Erythroblast (primary cell): ENCODE results near the gene FUT7.
A peak's percentile ranks its signal among the peaks of the same experiment; 100 is the strongest.

Experiments
- DNase-seq, 2 experiments: peaks; one replicate each; lab custom pipeline; 2025; lab: John Stamatoyannopoulos, UW
- GATA1 ChIP-seq: IDR thresholded peaks from 2 replicates; pipeline ENCODE4 v1.6.1; 2011; ENCODE audit warnings: low read depth, mild to moderate bottlenecking, control low read depth, low read length, moderate library complexity
- POLR2A ChIP-seq: IDR thresholded peaks from 2 replicates; pipeline ENCODE4 v1.6.1; 2011; ENCODE audit warnings: mild to moderate bottlenecking, low read length

The FUT7 gene

DNA sequence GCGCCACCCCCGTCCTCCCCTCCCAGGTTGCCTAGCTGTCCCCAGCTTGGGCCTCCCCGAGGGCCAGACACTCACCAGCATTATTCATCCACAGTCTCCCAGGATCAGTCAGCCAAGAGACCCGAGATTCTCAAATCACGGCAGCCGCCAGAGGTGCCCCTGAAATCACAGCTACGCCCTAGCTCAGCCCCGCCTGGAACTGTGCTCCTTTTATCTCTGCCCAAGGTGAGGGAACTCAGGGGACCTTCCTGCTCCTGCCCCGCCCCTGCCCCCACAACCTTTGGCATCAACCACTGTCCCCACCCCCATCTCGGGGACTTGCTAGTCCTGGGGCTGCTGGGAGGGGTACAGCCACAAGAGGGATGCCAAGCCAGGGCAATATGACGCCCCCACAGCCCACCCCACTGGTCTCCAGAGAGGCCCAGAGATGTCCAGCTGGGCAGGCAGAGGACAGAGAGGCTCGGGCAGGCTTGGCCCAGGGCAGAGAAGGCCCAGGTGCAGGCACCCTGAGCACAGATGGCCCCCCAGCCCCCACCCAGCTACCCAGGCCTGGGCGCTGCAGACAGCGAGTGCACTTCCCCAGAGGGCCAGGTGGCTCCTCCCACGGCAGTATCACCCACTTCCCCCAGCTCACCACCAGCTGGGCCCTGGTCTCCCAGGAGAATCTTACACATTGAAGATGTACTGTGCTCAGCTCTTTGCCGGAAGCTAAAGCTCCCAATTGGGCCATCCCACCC, at the start of gene FUT7:
TSS of gene FUT7 (minus strand) at position 185 of the 737 bp plus-strand sequence. CDS start at position 88, 97 bp downstream.
- DNase-seq, result no peak
- TF ChIP-seq GATA1 (no peak), POLR2A (no peak)

GRCh38 chr9:137080260-137081122, 48.6 kb upstream of the FUT7 start:
- TF ChIP-seq POLR2A, result no peak
- no peak for TF ChIP-seq GATA1
- no peak for DNase-seq

DNA sequence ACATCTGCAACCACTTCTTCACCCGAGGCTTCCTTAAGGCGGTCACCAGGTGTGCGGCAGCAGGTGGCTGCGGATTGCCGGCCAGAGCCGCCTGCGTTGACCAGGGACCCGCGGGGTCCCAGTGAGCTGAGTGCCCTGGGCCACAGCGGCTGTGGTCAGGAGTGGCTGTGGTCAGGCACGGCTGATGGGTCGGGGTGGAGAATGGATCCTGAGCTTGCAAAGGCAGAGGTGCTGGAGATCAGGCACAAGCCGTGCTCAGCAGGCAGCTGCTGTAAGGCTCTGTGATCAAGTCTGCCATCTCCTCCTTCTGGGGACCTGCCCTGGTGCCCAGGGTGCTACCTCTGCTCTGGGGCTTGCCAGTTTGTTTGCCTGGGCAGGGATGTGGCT, 47.5 kb upstream of the FUT7 start:
- TF ChIP-seq GATA1 (no peak), POLR2A (no peak)
- DNase-seq, result no peak

DNA sequence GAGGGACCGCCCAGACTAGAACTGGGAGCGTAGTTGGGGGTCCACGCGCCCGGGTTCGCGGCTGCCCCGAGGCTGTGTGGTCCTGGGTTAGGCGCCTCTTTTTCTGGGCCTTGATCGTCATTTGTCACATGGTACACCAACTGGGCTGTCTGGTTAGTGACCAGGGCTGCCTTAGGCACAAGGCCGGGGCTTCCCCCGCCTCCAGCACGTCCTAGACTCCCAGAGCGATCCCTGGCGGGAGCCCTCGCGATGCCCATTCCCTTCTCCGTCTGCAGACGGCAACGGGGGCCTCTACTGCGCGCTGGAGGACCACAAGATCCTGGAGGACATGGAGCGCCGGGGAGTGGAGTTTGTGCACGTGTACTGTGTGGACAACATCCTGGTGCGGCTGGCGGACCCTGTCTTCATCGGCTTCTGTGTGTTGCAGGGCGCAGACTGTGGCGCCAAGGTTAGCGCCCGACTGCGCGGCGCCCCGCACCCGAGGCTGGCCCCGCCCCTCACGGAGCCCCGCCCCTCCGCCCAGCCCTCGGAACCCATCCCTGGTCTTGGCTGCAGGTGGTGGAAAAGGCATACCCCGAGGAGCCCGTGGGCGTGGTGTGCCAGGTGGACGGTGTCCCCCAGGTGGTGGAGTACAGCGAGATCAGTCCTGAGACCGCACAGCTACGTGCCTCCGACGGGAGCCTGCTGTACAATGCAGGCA, 47.0 kb upstream of the FUT7 start:
- TF ChIP-seq POLR2A (no peak), GATA1 (no peak)
- DNase-seq, result no peak

DNA sequence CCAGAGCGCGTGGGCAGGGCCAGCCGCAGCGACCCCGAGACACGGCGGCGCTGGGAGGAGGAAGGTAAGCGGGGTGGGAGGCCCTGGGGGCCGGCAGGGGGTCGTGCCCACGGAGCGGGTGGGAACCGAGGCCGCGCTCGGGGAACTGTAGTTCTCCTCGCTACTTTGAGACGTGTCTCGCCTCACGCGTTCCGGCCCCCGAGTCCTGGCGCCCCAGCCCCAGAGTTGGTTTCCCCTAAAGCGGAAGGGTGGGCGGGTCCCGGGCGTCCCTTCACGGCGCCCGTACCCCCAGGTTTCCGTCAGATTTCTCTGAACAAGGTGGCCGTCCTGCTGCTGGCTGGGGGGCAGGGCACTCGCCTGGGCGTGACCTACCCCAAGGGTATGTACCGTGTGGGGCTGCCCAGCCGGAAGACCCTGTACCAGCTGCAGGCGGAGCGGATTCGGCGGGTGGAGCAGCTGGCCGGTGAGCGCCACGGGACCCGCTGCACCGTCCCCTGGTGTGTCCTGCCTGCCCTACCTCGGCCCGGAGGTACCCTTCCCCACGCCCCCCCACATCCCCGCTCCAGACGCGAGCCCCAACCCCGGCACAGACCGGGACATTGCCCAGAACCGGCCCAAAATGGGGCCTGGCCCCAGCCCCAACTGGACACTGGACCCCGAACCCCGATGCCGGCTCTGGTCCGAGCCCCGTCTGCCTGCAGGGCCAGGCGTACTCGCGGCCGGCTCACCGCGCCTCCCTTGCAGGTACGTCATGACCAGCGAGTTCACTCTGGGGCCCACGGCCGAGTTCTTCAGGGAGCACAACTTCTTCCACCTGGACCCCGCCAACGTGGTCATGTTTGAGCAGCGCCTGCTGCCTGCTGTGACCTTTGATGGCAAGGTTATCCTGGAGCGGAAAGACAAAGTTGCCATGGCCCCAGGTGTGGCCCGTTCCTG, 46.1 kb upstream of the FUT7 start:
- TF ChIP-seq POLR2A (no peak), GATA1 (no peak)
- DNase-seq, result no peak

DNA sequence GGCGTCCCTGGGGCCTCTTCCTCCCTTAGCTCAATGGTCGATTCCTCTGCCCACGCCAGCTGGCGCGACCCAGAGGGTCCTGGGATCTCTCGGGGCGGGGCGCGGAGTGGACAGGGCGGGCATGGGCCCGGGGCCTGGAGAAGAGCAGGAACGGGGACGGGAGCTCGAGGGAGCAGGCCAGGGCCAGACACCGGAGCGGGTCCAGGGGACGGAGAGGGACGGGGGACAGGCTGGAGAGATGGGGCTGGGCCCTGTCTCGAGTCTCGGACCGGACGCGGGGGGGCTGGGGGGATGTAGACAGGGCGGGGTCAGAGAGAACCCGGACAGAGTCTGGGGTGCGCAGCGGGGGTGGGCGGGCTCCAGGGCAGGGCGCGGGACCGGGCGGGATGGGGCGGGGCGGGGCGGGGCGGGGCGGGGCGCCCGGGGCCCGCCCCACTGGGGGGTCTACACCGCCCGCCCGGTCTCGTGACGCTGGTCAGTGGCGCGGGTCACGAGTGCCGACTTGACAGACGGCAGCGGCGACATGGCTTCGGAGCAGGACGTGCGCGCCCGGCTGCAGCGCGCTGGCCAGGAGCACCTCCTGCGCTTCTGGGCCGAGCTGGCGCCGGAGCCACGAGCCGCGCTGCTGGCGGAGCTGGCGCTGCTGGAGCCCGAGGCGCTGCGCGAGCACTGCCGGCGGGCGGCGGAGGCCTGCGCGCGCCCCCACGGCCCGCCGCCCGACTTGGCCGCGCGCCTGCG, 45.3 kb upstream of the FUT7 start, which contains the start of gene UAP1L1:
TSS of gene UAP1L1 (plus strand) at position 508 of the 738 bp plus-strand sequence. CDS start at position 524, 16 bp downstream.
- TF ChIP-seq GATA1, result no peak
- DNase-seq, result peak; percentile 62 to 74

DNA sequence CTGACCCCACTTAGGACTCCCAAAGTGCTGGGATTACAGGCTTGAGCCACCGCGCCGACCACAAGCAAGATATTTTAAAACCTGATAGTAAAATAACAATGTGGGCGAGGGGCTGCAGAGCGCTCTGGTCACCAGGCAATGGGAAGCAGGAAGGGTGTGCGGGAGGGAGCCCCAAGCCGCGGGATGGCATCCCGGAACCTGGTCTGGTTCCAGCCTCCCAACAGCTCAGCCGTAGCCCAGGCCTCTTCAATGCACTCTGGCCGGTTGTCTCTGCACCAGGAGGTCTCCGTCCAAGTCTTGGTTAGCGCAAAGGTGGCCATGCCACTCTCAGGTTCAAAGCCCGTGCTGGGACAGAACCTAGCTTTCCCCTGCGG, 44.7 kb upstream of the FUT7 start:
- TF ChIP-seq POLR2A, result no peak
- TF ChIP-seq GATA1, result no peak
- no peak for DNase-seq

- DNase-seq, result no peak
These were observed 43.4 kb upstream of the FUT7 start for GRCh38 chr9:137075275-137075775.

GRCh38 chr9:137074657-137075274, 42.9 kb upstream of the FUT7 start:
- DNase-seq, result no peak

More at GRCh38 chr9:137075275-137075775, 43.4 kb upstream of the FUT7 start:
- TF ChIP-seq GATA1 (no peak), POLR2A (no peak)

GRCh38 chr9:137073992-137074399, 42.1 kb upstream of the FUT7 start:
- no peak for TF ChIP-seq GATA1
- TF ChIP-seq POLR2A, result no peak
- no peak for DNase-seq

More at GRCh38 chr9:137074657-137075274, 42.9 kb upstream of the FUT7 start:
- no peak for TF ChIP-seq GATA1
- TF ChIP-seq POLR2A, result no peak

- no peak for DNase-seq
- TF ChIP-seq POLR2A (no peak), GATA1 (no peak)
These were observed 39.4 kb upstream of the FUT7 start for GRCh38 chr9:137071282-137071681.
